Measurements from ENCODE around the gene ARL10.

DNA sequence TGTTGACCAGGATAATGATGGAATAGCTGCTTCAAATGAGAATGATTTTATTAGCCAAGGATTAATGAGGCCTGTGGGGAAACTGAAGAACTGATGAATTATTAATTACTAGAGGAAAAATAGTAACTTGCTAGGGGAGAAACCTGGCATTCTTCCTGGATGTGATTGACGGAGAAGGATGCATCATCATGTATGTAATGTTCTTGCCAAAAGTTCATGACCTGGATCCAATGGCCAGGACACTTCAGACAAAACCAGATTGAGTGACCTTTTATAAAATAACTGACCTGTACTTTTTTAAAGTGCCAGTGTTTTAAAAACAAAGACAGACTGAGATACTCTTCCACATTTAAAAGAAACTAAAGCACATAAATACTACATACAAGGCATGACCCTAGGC, 27.4 kb upstream of the ARL10 start:
- TF ChIP-seq, protein P1, sequence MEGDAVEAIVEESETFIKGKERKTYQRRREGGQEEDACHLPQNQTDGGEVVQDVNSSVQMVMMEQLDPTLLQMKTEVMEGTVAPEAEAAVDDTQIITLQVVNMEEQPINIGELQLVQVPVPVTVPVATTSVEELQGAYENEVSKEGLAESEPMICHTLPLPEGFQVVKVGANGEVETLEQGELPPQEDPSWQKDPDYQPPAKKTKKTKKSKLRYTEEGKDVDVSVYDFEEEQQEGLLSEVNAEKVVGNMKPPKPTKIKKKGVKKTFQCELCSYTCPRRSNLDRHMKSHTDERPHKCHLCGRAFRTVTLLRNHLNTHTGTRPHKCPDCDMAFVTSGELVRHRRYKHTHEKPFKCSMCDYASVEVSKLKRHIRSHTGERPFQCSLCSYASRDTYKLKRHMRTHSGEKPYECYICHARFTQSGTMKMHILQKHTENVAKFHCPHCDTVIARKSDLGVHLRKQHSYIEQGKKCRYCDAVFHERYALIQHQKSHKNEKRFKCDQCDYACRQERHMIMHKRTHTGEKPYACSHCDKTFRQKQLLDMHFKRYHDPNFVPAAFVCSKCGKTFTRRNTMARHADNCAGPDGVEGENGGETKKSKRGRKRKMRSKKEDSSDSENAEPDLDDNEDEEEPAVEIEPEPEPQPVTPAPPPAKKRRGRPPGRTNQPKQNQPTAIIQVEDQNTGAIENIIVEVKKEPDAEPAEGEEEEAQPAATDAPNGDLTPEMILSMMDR (IDR thresholded peaks at IDR 0.05), result no peak
- TF ChIP-seq POLR2A (IDR thresholded peaks at IDR 0.05) (no peak), POLR2AphosphoS5 (IDR thresholded peaks at IDR 0.05) (no peak)
